SK-N-SH (cell line): ENCODE data around the gene TRDN. TPM values are rescaled to one million over a fixed set of nuclear protein-coding genes. Genes with fewer than 3 reads are reported as not detected.

Source experiments
- CTCF ChIA-PET: fragments of 300-600, 350-600 bp; formaldehyde crosslinking; extraction: SDS; loops from one replicate; lab custom pipeline; 2021; lab: Yijun Ruan, JAX
- POLR2A ChIA-PET: fragments of 350-600 bp; sonication (Branson Sonifier 250); formaldehyde crosslinking; extraction: SDS; loops from one replicate; lab custom pipeline; 2020; ENCODE audit warnings: antibody characterized with exemption, inconsistent platforms; lab: Yijun Ruan, JAX
- DNase-seq: peaks from one replicate; pipeline ENCODE4 v3.0.0; 2012
- H2AFZ ChIP-seq: fragments of 200-600 bp; sonication (generic); 2 replicates; pipeline ENCODE4 v1.8.1; 2016; ENCODE audit warnings: antibody characterized with exemption, mild to moderate bottlenecking, low read depth
- H3F3A ChIP-seq: fragments of 200-600 bp; sonication (generic); replicated peaks from 2 replicates; pipeline ENCODE3; 2016; ENCODE audit warnings: antibody characterized with exemption, mild to moderate bottlenecking; ENCODE audit not compliant: insufficient read depth
- H3K27ac ChIP-seq, 2 experiments: fragments of 200-500 bp in 1 of 2; fragments of 200-600 bp in 1 of 2; sonication (Bioruptor generic) in 1 of 2; sonication (generic), shearing (Covaris generic) in 1 of 2; 2 replicates each; pipeline versions ENCODE4 v1.5.1 to v1.6.1; 2014 to 2016; ENCODE audit warnings: low read depth in 2 of 2, inconsistent platforms in 1 of 2, low read length in 1 of 2, mild to moderate bottlenecking in 1 of 2, mixed read lengths in 1 of 2
- H3K27me3 ChIP-seq: fragments of 200-600 bp; sonication (generic), shearing (Covaris generic); 2 replicates; pipeline ENCODE4 v1.6.1; 2016; ENCODE audit warnings: mixed run types; ENCODE audit not compliant: insufficient read depth
- H3K36me3 ChIP-seq, 2 experiments: fragments of 200-500 bp in 1 of 2; fragments of 200-600 bp in 1 of 2; sonication (Bioruptor generic) in 1 of 2; sonication (generic) in 1 of 2; replicated peaks in 1 of 2; 2 replicates each; pipeline versions ENCODE3 to v1.5.1; 2014 to 2016; ENCODE audit warnings: low read length in 1 of 2, mild to moderate bottlenecking in 1 of 2; ENCODE audit not compliant: insufficient read depth in 2 of 2, control insufficient read depth in 1 of 2
- H3K4me1 ChIP-seq, 2 experiments: fragments of 200-500 bp in 1 of 2; fragments of 200-600 bp in 1 of 2; sonication (Bioruptor generic) in 1 of 2; sonication (generic), shearing (Covaris generic) in 1 of 2; 2 replicates each; pipeline versions ENCODE4 v1.5.1 to v1.6.1; 2014 to 2016; ENCODE audit warnings: low read depth in 1 of 2, low read length in 1 of 2, mixed run types in 1 of 2; ENCODE audit not compliant: insufficient read depth in 2 of 2, control insufficient read depth in 1 of 2
- H3K4me2 ChIP-seq: fragments of 200-600 bp; sonication (generic), shearing (Covaris generic); 2 replicates; pipeline ENCODE4 v1.6.1; 2017; ENCODE audit warnings: mixed run types
- H3K4me3 ChIP-seq, 2 experiments: fragments of 200-500 bp in 1 of 2; fragments of 200-600 bp in 1 of 2; sonication (Bioruptor generic) in 1 of 2; sonication (generic), shearing (Covaris generic) in 1 of 2; 2 replicates each; pipeline versions ENCODE4 v1.5.1 to v1.8.1; 2014 to 2016; ENCODE audit warnings: low read depth in 2 of 2, inconsistent platforms in 1 of 2, low read length in 1 of 2, mild to moderate bottlenecking in 1 of 2, mixed read lengths in 1 of 2, moderate library complexity in 1 of 2
- H3K79me2 ChIP-seq: fragments of 200-600 bp; sonication (generic); 2 replicates; pipeline ENCODE4 v1.8.1; 2017; ENCODE audit warnings: mild to moderate bottlenecking; ENCODE audit not compliant: insufficient read depth
- H3K9ac ChIP-seq: fragments of 200-600 bp; sonication (generic); 2 replicates; pipeline ENCODE4 v1.6.1; 2017; ENCODE audit warnings: mixed run types
- H3K9me2 ChIP-seq: fragments of 200-600 bp; sonication (generic); 2 replicates; pipeline ENCODE4 v1.6.1; 2017; ENCODE audit warnings: mixed run types
- H3K9me3 ChIP-seq: fragments of 200-600 bp; sonication (generic); 2 replicates; pipeline ENCODE4 v1.6.1; 2017; ENCODE audit warnings: mixed run types, mild to moderate bottlenecking, moderate library complexity
- H4K20me1 ChIP-seq: fragments of 200-600 bp; sonication (generic); 2 replicates; pipeline ENCODE4 v1.6.1; 2017; ENCODE audit warnings: mild to moderate bottlenecking, mixed run types; ENCODE audit not compliant: insufficient read depth
- FOXJ3 ChIP-seq: sonication (generic); formaldehyde crosslinking; IDR thresholded peaks from 2 replicates; pipeline ENCODE4 v1.5.1; 2020; ENCODE audit warnings: mild to moderate bottlenecking, missing genetic modification reagents
- GABPA ChIP-seq: IDR thresholded peaks from 2 replicates; pipeline ENCODE4 v1.4.0; 2012; ENCODE audit warnings: low read depth, mild to moderate bottlenecking
- MXI1 ChIP-seq: IDR thresholded peaks from 2 replicates; pipeline ENCODE4 v1.6.1; 2012; ENCODE audit warnings: mild to moderate bottlenecking, low read depth, low read length, improper control_type of control experiment
- NFIC ChIP-seq: IDR thresholded peaks from 2 replicates; pipeline ENCODE4 v1.4.0; 2012; ENCODE audit warnings: borderline replicate concordance
- SMC3 ChIP-seq: IDR thresholded peaks from 2 replicates; pipeline ENCODE4 v1.6.1; 2012; ENCODE audit warnings: low read depth, low read length, improper control_type of control experiment
- WGBS: methylation state at CpG from one replicate; pipeline ENCODE4 v1.1.6; 2017; ENCODE audit warnings: low lambda C conversion rate; 5-methylcytosine and 5-hydroxymethylcytosine counted together
- polyA plus RNA-seq, 3 experiments: library from polyadenylated mRNA; depleted of rRNA; stranded (reverse); fragments of >200 nt; gene quantifications; 2 replicates each; pipeline ENCODE4 v1.2.3, GENCODE V29; 2012
- TF ChIP-seq, protein P1 (sequence below): fragments of 150-350 bp; IDR thresholded peaks from 2 replicates; pipeline ENCODE4 v1.6.1; 2017; ENCODE audit warnings: antibody characterized with exemption, low read length, low read depth, borderline replicate concordance
- TF ChIP-seq, protein P2 (sequence below): IDR thresholded peaks from 2 replicates; pipeline ENCODE4 v1.6.1; 2012; ENCODE audit warnings: mild to moderate bottlenecking, low read depth, low read length, moderate library complexity
- TF ChIP-seq, protein P3 (sequence below): fragments of 200-600 bp; sonication (generic); IDR thresholded peaks from 2 replicates; pipeline ENCODE4 v1.6.1; 2017; ENCODE audit warnings: antibody characterized with exemption, mild to moderate bottlenecking, moderate library complexity
- TF ChIP-seq, protein P4 (sequence below): fragments of 150-350 bp; IDR thresholded peaks from 2 replicates; pipeline ENCODE4 v1.6.1; 2016; ENCODE audit warnings: mild to moderate bottlenecking, low read depth, low read length

The TRDN gene
- polyA plus RNA-seq, 1 of the 3 experiments (the other 2 are of a cell fraction), result not detected

DNA sequence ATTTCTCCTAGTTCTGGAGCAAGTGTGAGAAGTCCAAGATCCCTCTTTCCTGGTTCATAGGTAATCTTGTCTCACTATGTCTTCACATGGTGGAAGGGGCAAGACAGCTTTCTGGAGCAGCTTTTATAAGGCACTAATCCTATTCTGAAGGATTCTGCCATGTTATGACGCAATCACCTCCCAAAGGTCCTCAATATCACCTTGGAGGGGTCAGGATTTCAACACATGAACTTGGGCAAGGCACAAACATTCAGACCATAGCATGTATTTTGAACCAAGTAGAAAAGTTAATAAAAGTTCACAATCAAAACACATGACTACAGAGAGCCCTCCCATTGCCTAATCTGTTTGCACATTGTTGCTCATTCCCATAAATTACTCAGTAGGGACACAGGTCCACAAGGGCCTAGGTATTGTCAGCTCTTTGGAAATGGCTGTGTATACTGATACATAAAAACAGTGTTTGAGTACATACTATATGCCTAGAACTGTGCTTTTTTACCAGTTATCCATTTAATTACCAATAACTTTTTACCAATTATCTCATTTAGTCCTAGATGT, 11.3 kb upstream of the TRDN start (continued):
- TF ChIP-seq, protein P1, sequence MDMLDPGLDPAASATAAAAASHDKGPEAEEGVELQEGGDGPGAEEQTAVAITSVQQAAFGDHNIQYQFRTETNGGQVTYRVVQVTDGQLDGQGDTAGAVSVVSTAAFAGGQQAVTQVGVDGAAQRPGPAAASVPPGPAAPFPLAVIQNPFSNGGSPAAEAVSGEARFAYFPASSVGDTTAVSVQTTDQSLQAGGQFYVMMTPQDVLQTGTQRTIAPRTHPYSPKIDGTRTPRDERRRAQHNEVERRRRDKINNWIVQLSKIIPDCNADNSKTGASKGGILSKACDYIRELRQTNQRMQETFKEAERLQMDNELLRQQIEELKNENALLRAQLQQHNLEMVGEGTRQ, result no peak
- TF ChIP-seq MXI1 (no peak), NFIC (no peak), GABPA (no peak)
- TF ChIP-seq, protein P2, sequence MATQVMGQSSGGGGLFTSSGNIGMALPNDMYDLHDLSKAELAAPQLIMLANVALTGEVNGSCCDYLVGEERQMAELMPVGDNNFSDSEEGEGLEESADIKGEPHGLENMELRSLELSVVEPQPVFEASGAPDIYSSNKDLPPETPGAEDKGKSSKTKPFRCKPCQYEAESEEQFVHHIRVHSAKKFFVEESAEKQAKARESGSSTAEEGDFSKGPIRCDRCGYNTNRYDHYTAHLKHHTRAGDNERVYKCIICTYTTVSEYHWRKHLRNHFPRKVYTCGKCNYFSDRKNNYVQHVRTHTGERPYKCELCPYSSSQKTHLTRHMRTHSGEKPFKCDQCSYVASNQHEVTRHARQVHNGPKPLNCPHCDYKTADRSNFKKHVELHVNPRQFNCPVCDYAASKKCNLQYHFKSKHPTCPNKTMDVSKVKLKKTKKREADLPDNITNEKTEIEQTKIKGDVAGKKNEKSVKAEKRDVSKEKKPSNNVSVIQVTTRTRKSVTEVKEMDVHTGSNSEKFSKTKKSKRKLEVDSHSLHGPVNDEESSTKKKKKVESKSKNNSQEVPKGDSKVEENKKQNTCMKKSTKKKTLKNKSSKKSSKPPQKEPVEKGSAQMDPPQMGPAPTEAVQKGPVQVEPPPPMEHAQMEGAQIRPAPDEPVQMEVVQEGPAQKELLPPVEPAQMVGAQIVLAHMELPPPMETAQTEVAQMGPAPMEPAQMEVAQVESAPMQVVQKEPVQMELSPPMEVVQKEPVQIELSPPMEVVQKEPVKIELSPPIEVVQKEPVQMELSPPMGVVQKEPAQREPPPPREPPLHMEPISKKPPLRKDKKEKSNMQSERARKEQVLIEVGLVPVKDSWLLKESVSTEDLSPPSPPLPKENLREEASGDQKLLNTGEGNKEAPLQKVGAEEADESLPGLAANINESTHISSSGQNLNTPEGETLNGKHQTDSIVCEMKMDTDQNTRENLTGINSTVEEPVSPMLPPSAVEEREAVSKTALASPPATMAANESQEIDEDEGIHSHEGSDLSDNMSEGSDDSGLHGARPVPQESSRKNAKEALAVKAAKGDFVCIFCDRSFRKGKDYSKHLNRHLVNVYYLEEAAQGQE, result no peak
- TF ChIP-seq, protein P3, sequence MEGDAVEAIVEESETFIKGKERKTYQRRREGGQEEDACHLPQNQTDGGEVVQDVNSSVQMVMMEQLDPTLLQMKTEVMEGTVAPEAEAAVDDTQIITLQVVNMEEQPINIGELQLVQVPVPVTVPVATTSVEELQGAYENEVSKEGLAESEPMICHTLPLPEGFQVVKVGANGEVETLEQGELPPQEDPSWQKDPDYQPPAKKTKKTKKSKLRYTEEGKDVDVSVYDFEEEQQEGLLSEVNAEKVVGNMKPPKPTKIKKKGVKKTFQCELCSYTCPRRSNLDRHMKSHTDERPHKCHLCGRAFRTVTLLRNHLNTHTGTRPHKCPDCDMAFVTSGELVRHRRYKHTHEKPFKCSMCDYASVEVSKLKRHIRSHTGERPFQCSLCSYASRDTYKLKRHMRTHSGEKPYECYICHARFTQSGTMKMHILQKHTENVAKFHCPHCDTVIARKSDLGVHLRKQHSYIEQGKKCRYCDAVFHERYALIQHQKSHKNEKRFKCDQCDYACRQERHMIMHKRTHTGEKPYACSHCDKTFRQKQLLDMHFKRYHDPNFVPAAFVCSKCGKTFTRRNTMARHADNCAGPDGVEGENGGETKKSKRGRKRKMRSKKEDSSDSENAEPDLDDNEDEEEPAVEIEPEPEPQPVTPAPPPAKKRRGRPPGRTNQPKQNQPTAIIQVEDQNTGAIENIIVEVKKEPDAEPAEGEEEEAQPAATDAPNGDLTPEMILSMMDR, result no peak

DNA sequence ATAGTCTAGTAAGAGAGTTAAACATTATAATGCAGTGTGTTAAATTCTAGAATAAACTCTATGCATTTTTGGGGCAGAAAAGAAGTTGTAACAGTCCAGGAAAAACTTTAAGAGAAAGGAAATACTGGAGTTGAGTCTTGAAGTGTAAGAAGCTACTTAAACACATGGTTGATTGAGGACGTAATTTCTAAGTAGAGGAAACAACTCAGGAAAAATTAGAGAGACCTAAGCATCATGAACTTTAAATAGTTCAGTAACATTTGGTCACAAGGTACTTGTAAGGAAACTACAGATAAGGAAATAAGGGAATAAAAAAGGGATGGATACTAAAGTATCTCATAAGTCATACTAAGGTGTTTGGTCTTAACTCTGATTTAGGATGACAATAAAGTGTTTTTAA, 4.7 kb upstream of the TRDN start:
- CTCF ChIA-PET, result no interaction called here
- no peak overlapping the region for H3K9ac ChIP-seq

More for the DNA sequence above, 4.7 kb upstream of the TRDN start:
- H3K9me3 ChIP-seq, result no peaks in the 10 kb centered on the region
- no peak overlapping the region for H3K27ac ChIP-seq
- no peak overlapping the region for H3K4me3 ChIP-seq
- H4K20me1 ChIP-seq, result no peaks in the 10 kb centered on the region
- H3K4me2 ChIP-seq, result no peak overlapping the region
- H3K9me2 ChIP-seq, result no peaks in the 10 kb centered on the region
- H3K27me3 ChIP-seq, result peaks cover 5% of the 10 kb centered on the region; the same call in 1 of the 2 replicates
- 4% methylated on average over 1 of the region's 1 CpG for WGBS
- no peaks in the 10 kb centered on the region for H3K79me2 ChIP-seq
- no peaks in the 10 kb centered on the region for H3K36me3 ChIP-seq
- no peak overlapping the region for H2AFZ ChIP-seq
- no peak for DNase-seq
- H3K4me1 ChIP-seq, result no peaks in the 10 kb centered on the region
- POLR2A ChIA-PET, result no interaction called here
- no peaks in the 10 kb centered on the region for H3F3A ChIP-seq
- TF ChIP-seq, protein P3, result no peak
- TF ChIP-seq FOXJ3, result no peak
- no peak for TF ChIP-seq SMC3
- TF ChIP-seq, protein P4, sequence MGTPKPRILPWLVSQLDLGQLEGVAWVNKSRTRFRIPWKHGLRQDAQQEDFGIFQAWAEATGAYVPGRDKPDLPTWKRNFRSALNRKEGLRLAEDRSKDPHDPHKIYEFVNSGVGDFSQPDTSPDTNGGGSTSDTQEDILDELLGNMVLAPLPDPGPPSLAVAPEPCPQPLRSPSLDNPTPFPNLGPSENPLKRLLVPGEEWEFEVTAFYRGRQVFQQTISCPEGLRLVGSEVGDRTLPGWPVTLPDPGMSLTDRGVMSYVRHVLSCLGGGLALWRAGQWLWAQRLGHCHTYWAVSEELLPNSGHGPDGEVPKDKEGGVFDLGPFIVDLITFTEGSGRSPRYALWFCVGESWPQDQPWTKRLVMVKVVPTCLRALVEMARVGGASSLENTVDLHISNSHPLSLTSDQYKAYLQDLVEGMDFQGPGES, result no peak
